ENCODE measurements around the gene RABGAP1. TPM values are rescaled to one million over a fixed set of nuclear protein-coding genes. Genes with fewer than 3 reads are reported as not detected.

The RABGAP1 gene
- total RNA-seq, 1 donor from 2014 or later = 44.7 TPM

GRCh38 chr9:123062351-123063176 lies 121.7 kb downstream of the RABGAP1 start:
- H3K79me2 ChIP-seq (ENCODE audit: insufficient read depth, low read length) = no peaks in the 10 kb centered on the region
- peak; percentile 11 for DNase-seq (ENCODE audit: low read depth)
- no peak overlapping the region for H2AFZ ChIP-seq (ENCODE audit: low read depth, low read length)
- peaks cover 13% of the 10 kb centered on the region for H3K4me1 ChIP-seq (ENCODE audit: insufficient read depth, low read length)
- no peak for TF ChIP-seq CTCF (IDR thresholded peaks at IDR 0.05; ENCODE audit: insufficient read depth, low read depth, low read length)
- no peak for TF ChIP-seq EZH2 (IDR thresholded peaks at IDR 0.05; ENCODE audit: insufficient read depth, low read length)
- peaks cover 2% of the 10 kb centered on the region for H3K36me3 Mint-ChIP-seq (ENCODE audit: low read depth, unreplicated experiment)
- H3K27ac Mint-ChIP-seq (ENCODE audit: unreplicated experiment) = no peak overlapping the region
- no peaks in the 10 kb centered on the region for H3K9me3 ChIP-seq (ENCODE audit: insufficient read depth, low read depth, low read length)
- H3K27me3 Mint-ChIP-seq (ENCODE audit: low read depth, unreplicated experiment) = no peaks in the 10 kb centered on the region
- H4K20me1 ChIP-seq (ENCODE audit: insufficient read depth, low read length) = no peaks in the 10 kb centered on the region
- H3K4me3 ChIP-seq (ENCODE audit: insufficient read depth, low read depth, low read length) = no peak overlapping the region
- H3K4me2 ChIP-seq (ENCODE audit: low read length) = peak overlapping the region; percentile 5
- no peaks in the 10 kb centered on the region for H3K9me3 Mint-ChIP-seq (ENCODE audit: unreplicated experiment)
- H3K36me3 ChIP-seq (ENCODE audit: insufficient read depth, low read length) = peaks cover 9% of the 10 kb centered on the region
- H3K4me1 Mint-ChIP-seq (ENCODE audit: low read depth, unreplicated experiment) = peaks cover 23% of the 10 kb centered on the region
- H3K27ac ChIP-seq (ENCODE audit: low read depth, low read length) = no peak overlapping the region
- H3K9ac ChIP-seq (ENCODE audit: low read length) = no peak overlapping the region
- no peaks in the 10 kb centered on the region for H3K27me3 ChIP-seq (ENCODE audit: insufficient read depth, low read length)
- FAIRE-seq = peak; percentile 29
- no peak overlapping the region for H3K4me3 Mint-ChIP-seq (ENCODE audit: unreplicated experiment)

- H3K36me3 Mint-ChIP-seq (ENCODE audit: low read depth, unreplicated experiment) = peaks cover 2% of the 10 kb centered on the region
- Histone ChIP-seq H3K4me2 (ENCODE audit: low read length) (peak overlapping the region; percentile 5), H3K9ac (ENCODE audit: low read length) (no peak overlapping the region), H3K4me3 (ENCODE audit: insufficient read depth, low read depth, low read length) (no peak overlapping the region), H3K4me1 (ENCODE audit: insufficient read depth, low read length) (peaks cover 15% of the 10 kb centered on the region), H2AFZ (ENCODE audit: low read depth, low read length) (no peak overlapping the region), H3K36me3 (ENCODE audit: insufficient read depth, low read length) (peaks cover 9% of the 10 kb centered on the region), H3K9me3 (ENCODE audit: insufficient read depth, low read depth, low read length) (no peaks in the 10 kb centered on the region), H4K20me1 (ENCODE audit: insufficient read depth, low read length) (no peaks in the 10 kb centered on the region), H3K79me2 (ENCODE audit: insufficient read depth, low read length) (no peaks in the 10 kb centered on the region), H3K27ac (ENCODE audit: low read depth, low read length) (no peak overlapping the region), H3K27me3 (ENCODE audit: insufficient read depth, low read length) (no peaks in the 10 kb centered on the region)
- DNase-seq (ENCODE audit: low read depth) (peak; percentile 54), FAIRE-seq (no peak)
- peaks cover 23% of the 10 kb centered on the region for H3K4me1 Mint-ChIP-seq (ENCODE audit: low read depth, unreplicated experiment)
- H3K27me3 Mint-ChIP-seq (ENCODE audit: low read depth, unreplicated experiment) = no peaks in the 10 kb centered on the region
- no peaks in the 10 kb centered on the region for H3K9me3 Mint-ChIP-seq (ENCODE audit: unreplicated experiment)
- no peak overlapping the region for H3K27ac Mint-ChIP-seq (ENCODE audit: unreplicated experiment)
- TF ChIP-seq CTCF (IDR thresholded peaks at IDR 0.05; ENCODE audit: insufficient read depth, low read depth, low read length) (no peak), EZH2 (IDR thresholded peaks at IDR 0.05; ENCODE audit: insufficient read depth, low read length) (no peak)
- H3K4me3 Mint-ChIP-seq (ENCODE audit: unreplicated experiment) = no peak overlapping the region
Observed at GRCh38 chr9:123063177-123063598, 122.4 kb downstream of the RABGAP1 start.

DNA sequence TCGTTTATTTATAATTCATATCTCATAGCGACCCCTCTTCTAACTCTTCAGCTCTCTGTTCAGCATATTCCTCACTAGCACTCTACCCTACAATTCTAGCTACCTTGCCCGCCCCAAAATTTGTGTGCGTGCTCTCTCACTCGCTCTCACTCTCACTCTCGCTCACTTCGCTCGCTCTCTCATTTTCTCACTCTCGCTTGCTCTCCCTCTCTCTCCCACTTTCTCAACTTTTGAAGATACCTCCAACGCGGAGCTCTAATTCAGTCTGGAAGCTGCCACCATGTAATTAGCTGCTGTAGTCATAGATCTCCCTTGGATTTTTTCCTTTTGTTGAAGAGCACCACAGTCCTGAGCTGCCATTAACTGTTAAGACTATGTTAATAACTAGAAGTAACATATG lies 123.1 kb downstream of the RABGAP1 start:
- Histone ChIP-seq H3K4me1 (ENCODE audit: insufficient read depth, low read length) (peaks cover 19% of the 10 kb centered on the region), H4K20me1 (ENCODE audit: insufficient read depth, low read length) (no peaks in the 10 kb centered on the region), H3K27me3 (ENCODE audit: insufficient read depth, low read length) (no peaks in the 10 kb centered on the region), H3K4me3 (ENCODE audit: insufficient read depth, low read depth, low read length) (no peak overlapping the region), H3K36me3 (ENCODE audit: insufficient read depth, low read length) (peaks cover 9% of the 10 kb centered on the region), H3K4me2 (ENCODE audit: low read length) (no peak overlapping the region), H3K9me3 (ENCODE audit: insufficient read depth, low read depth, low read length) (no peaks in the 10 kb centered on the region), H3K27ac (ENCODE audit: low read depth, low read length) (no peak overlapping the region), H3K9ac (ENCODE audit: low read length) (no peak overlapping the region), H3K79me2 (ENCODE audit: insufficient read depth, low read length) (no peaks in the 10 kb centered on the region), H2AFZ (ENCODE audit: low read depth, low read length) (no peak overlapping the region)
- H3K27ac Mint-ChIP-seq (ENCODE audit: unreplicated experiment) = no peak overlapping the region
- H3K4me3 Mint-ChIP-seq (ENCODE audit: unreplicated experiment) = no peak overlapping the region
- DNase-seq (ENCODE audit: low read depth) (no peak), FAIRE-seq (no peak)
- H3K9me3 Mint-ChIP-seq (ENCODE audit: unreplicated experiment) = no peaks in the 10 kb centered on the region
- no peaks in the 10 kb centered on the region for H3K27me3 Mint-ChIP-seq (ENCODE audit: low read depth, unreplicated experiment)
- TF ChIP-seq EZH2 (IDR thresholded peaks at IDR 0.05; ENCODE audit: insufficient read depth, low read length) (no peak), CTCF (IDR thresholded peaks at IDR 0.05; ENCODE audit: insufficient read depth, low read depth, low read length) (no peak)
- H3K36me3 Mint-ChIP-seq (ENCODE audit: low read depth, unreplicated experiment) = peaks cover 2% of the 10 kb centered on the region
- H3K4me1 Mint-ChIP-seq (ENCODE audit: low read depth, unreplicated experiment) = peaks cover 23% of the 10 kb centered on the region

Measured in astrocyte (in vitro differentiated cells and primary cell).